ENCODE measurements around the gene DMAC2. TPM values are rescaled to one million over a fixed set of nuclear protein-coding genes. Genes with fewer than 3 reads are reported as not detected.

DMAC2 gene
- total RNA-seq, 1 donor from 2014 or later: 63.7 TPM

GRCh38 chr19:41430922-41431321, 8.8 kb downstream of the DMAC2 start:
- H3K4me3 ChIP-seq (ENCODE audit: low read depth, low read length): no peak overlapping the region
- H3K36me3 ChIP-seq (ENCODE audit: control insufficient read depth, insufficient read depth, low read length): peaks cover 1% of the 10 kb centered on the region
- no peaks in the 10 kb centered on the region for H3K27me3 ChIP-seq (ENCODE audit: control insufficient read depth, insufficient read depth, low read length)
- no peak for DNase-seq (ENCODE audit: low read depth)
- no peak for TF ChIP-seq CTCF (IDR thresholded peaks at IDR 0.05; ENCODE audit: insufficient read depth, low read length, poor library complexity, severe bottlenecking)

GRCh38 chr19:41428481-41428859, 11.2 kb downstream of the DMAC2 start:
- TF ChIP-seq CTCF (IDR thresholded peaks at IDR 0.05; ENCODE audit: insufficient read depth, low read length, poor library complexity, severe bottlenecking): no peak
- no peaks in the 10 kb centered on the region for H3K27me3 ChIP-seq (ENCODE audit: control insufficient read depth, insufficient read depth, low read length)
- no peak for DNase-seq (ENCODE audit: low read depth)
- H3K4me3 ChIP-seq (ENCODE audit: low read depth, low read length): no peak overlapping the region
- H3K36me3 ChIP-seq (ENCODE audit: control insufficient read depth, insufficient read depth, low read length): peaks cover 1% of the 10 kb centered on the region

GRCh38 chr19:41427647-41428480, 11.8 kb downstream of the DMAC2 start:
- H3K36me3 ChIP-seq (ENCODE audit: control insufficient read depth, insufficient read depth, low read length): peaks cover 1% of the 10 kb centered on the region
- H3K27me3 ChIP-seq (ENCODE audit: control insufficient read depth, insufficient read depth, low read length): no peaks in the 10 kb centered on the region
- H3K4me3 ChIP-seq (ENCODE audit: low read depth, low read length): peak overlapping the region; percentile 19
- DNase-seq (ENCODE audit: low read depth): no peak
- TF ChIP-seq CTCF (IDR thresholded peaks at IDR 0.05; ENCODE audit: insufficient read depth, low read length, poor library complexity, severe bottlenecking): no peak

GRCh38 chr19:41426952-41427646, 12.6 kb downstream of the DMAC2 start, which contains the start of gene B3GNT8:
Gene B3GNT8, minus strand, starts transcription at chr19:41427374. Its CDS starts 596 bp downstream, at chr19:41426778.
- peak within 1 kb of the TSS; percentile 24 for H3K4me3 ChIP-seq (ENCODE audit: low read depth, low read length)
- no peaks in the 10 kb centered on the region for H3K27me3 ChIP-seq (ENCODE audit: control insufficient read depth, insufficient read depth, low read length)
- H3K36me3 ChIP-seq (ENCODE audit: control insufficient read depth, insufficient read depth, low read length): peaks cover 1% of the 10 kb centered on the region
- no peak for TF ChIP-seq CTCF (IDR thresholded peaks at IDR 0.05; ENCODE audit: insufficient read depth, low read length, poor library complexity, severe bottlenecking)
- DNase-seq (ENCODE audit: low read depth): peak; percentile 12

- Histone ChIP-seq H3K36me3 (ENCODE audit: control insufficient read depth, insufficient read depth, low read length) (peaks cover 1% of the 10 kb centered on the region), H3K27me3 (ENCODE audit: control insufficient read depth, insufficient read depth, low read length) (no peaks in the 10 kb centered on the region), H3K4me3 (ENCODE audit: low read depth, low read length) (no peak overlapping the region)
- no peak for TF ChIP-seq CTCF (IDR thresholded peaks at IDR 0.05; ENCODE audit: insufficient read depth, low read length, poor library complexity, severe bottlenecking)
- no peak for DNase-seq (ENCODE audit: low read depth)
These were observed 13.4 kb downstream of the DMAC2 start for GRCh38 chr19:41426116-41426841.

Data from kidney epithelial cell (primary cell).